ENCODE data around the gene HPN.

The HPN gene

DNA sequence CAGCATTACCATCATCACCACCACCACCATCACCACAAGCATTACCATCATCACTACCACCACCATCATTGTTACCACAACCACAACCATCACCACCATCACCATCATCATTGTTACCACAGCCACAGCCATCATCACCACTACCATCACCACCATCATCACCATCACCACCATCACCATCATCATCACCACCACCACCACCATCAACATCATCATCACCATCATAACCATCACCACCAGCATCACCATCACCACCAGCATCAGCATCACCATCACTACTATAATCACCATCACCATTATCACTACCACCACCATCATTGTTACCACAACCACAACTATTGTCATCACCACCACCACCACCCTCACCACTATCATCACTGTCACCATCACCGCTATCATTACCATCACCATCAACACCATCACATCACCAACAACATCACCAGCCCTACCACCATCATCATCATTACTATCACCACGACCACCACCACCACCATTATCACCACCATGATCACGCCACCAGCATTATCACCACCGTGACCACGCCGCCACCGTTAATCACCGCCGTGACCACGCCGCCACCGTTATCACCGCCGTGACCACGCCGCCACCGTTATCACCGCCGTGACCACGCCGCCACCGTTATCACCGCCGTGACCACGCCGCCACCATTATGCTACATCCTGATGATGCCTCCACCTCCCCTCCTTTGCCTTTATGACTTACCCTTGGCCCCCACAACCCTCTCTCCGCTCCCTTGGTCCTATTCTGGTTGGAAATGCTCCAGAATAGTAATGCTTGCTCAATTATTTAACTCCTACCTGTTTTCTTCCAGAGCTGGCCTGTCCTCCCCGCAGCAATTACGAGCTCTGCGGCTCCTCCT is 64.1 kb downstream of the HPN start:
- CTCF ChIA-PET: no interaction called here
- POLR2A ChIA-PET: no interaction called here
- TF ChIP-seq SUZ12 (IDR thresholded peaks at IDR 0.05): no peak
- no peak for TF ChIP-seq L3MBTL2 (conservative IDR thresholded peaks at IDR 0.05)
- TF ChIP-seq CTBP1 (IDR thresholded peaks at IDR 0.05; ENCODE audit: borderline replicate concordance): no peak
- TF ChIP-seq HDGF (IDR thresholded peaks at IDR 0.05; ENCODE audit: borderline replicate concordance): no peak
- no peak for TF ChIP-seq TARDBP (IDR thresholded peaks at IDR 0.05)
- TF ChIP-seq FOXK2 (IDR thresholded peaks at IDR 0.05): no peak
- no peak for TF ChIP-seq ARNT (IDR thresholded peaks at IDR 0.05)
- DNase-seq (ENCODE audit: extremely low spot score): no peak

DNA sequence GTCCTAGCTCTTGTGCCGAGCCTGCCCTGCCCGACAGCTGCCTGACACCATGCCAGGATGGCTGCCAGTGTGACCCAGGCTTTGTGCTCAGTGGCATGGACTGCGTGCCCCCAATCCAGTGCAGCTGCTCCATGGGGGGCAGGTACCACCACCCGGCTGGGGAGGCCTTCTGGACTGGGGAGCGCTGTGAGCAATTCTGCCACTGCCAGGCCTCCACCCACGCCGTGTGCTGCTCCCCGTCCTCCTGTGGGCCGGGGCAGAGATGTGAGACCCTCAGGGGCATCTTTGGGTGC is 64.7 kb downstream of the HPN start:
- ChIA-PET POLR2A (no interaction called here), CTCF (no interaction called here)
- no peak for TF ChIP-seq FOXA1 (IDR thresholded peaks at IDR 0.05)
- no peak for TF ChIP-seq HDGF (IDR thresholded peaks at IDR 0.05; ENCODE audit: borderline replicate concordance)
- no peak for TF ChIP-seq ARNT (IDR thresholded peaks at IDR 0.05)
- TF ChIP-seq NFRKB (IDR thresholded peaks at IDR 0.05): no peak
- no peak for TF ChIP-seq SP1 (IDR thresholded peaks at IDR 0.05)
- TF ChIP-seq FOXM1 (IDR thresholded peaks at IDR 0.05; ENCODE audit: borderline replicate concordance): no peak
- TF ChIP-seq ZNF384 (IDR thresholded peaks at IDR 0.05): no peak
- TF ChIP-seq, protein P1, sequence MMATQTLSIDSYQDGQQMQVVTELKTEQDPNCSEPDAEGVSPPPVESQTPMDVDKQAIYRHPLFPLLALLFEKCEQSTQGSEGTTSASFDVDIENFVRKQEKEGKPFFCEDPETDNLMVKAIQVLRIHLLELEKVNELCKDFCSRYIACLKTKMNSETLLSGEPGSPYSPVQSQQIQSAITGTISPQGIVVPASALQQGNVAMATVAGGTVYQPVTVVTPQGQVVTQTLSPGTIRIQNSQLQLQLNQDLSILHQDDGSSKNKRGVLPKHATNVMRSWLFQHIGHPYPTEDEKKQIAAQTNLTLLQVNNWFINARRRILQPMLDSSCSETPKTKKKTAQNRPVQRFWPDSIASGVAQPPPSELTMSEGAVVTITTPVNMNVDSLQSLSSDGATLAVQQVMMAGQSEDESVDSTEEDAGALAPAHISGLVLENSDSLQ (IDR thresholded peaks at IDR 0.05): no peak
- TF ChIP-seq CTBP1 (IDR thresholded peaks at IDR 0.05; ENCODE audit: borderline replicate concordance): no peak
- TF ChIP-seq BHLHE40 (IDR thresholded peaks at IDR 0.05; ENCODE audit: borderline replicate concordance): no peak
- no peak for TF ChIP-seq L3MBTL2 (conservative IDR thresholded peaks at IDR 0.05)
- TF ChIP-seq TARDBP (IDR thresholded peaks at IDR 0.05): no peak
- no peak for TF ChIP-seq ELF4 (IDR thresholded peaks at IDR 0.05)
- DNase-seq (ENCODE audit: extremely low spot score): no peak

DNA sequence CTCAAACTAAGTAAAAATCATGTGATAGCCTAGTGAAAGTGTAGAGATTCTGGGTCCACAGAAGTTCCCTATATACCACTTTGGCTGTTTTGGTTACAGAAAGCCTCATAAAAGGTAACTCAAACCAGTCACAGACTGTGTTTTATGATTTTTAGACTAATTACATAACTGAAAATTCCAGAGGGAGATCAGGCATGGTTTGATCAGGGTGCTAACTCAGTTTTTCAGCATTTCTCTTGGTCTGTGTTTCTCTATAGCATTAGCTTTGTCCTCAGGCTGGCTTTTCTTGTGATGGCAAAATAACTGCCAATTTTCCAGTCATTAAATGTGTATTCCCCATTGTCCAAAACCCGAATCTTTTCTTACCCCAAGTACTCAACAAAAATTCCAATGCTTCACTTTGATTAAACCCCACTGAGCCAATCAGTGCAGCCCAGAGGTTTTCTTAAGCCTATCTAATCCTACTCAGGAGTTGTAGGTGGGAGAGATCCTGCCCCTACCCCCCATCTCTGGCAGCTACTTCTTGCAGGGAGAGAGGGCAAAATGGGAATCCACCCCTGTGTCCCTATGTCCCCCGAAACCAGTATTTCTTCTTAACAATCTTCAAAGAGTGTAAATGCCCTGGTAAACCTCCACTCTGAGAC is 65.5 kb downstream of the HPN start:
- no peak for DNase-seq (ENCODE audit: extremely low spot score)
- CTCF ChIA-PET: no interaction called here
- POLR2A ChIA-PET: no interaction called here
- no peak for TF ChIP-seq CTBP1 (IDR thresholded peaks at IDR 0.05; ENCODE audit: borderline replicate concordance)

DNA sequence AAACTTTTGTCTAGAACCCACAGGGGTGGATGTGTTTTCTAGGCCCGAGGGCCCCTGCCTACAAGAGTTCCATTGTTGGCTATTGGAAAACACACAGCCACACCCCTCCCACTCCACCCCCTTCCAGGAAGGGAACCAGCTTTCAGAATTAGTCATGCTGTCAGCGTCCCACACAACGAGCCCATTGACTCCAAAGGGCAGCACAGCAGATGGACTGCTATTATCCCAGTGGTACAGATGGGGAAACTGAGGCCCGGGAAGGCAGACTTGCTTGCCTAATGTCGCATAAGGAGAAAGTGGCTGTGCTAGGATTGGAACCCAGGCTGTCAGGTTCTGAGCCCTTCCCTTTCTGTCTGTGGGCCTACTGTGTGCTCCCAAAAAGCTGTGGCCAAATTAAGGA is 66.0 kb downstream of the HPN start:
- no peak for DNase-seq (ENCODE audit: extremely low spot score)
- POLR2A ChIA-PET: no interaction called here
- CTCF ChIA-PET: interaction anchor here (0.6 kb wide), 1 partner anchor 41 kb away, joined by 3 read pairs; no protein-coding TSS in a partner anchor
- TF ChIP-seq ELF4 (IDR thresholded peaks at IDR 0.05) (no peak), SP1 (IDR thresholded peaks at IDR 0.05) (no peak), BHLHE40 (IDR thresholded peaks at IDR 0.05; ENCODE audit: borderline replicate concordance) (no peak), L3MBTL2 (conservative IDR thresholded peaks at IDR 0.05) (no peak), CTBP1 (IDR thresholded peaks at IDR 0.05; ENCODE audit: borderline replicate concordance) (no peak), SUZ12 (IDR thresholded peaks at IDR 0.05) (no peak), TARDBP (IDR thresholded peaks at IDR 0.05) (no peak)

DNA sequence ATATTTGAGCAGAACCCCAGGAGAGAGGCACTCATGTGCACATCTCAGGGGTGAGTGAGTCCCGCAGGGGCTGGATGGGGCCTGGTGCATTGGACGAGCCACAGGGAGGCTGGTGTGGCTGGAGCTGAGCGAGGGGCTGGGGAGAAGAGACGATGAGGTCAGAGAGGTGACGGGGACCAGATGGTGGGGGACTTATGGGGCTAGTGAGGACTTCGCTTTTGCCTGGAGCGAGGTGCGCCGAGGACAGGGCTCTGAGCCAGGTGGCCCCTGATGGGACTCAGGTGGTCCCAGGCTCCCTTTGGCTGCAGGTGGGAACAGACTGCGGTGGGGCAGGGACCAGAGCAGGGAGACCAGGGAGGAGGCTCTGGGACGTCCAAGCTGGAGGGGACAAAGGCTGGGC is 67.2 kb downstream of the HPN start:
- no peak for TF ChIP-seq TARDBP (IDR thresholded peaks at IDR 0.05)
- no peak for TF ChIP-seq FOXM1 (IDR thresholded peaks at IDR 0.05; ENCODE audit: borderline replicate concordance)
- no peak for TF ChIP-seq SP1 (IDR thresholded peaks at IDR 0.05)
- TF ChIP-seq HDGF (IDR thresholded peaks at IDR 0.05; ENCODE audit: borderline replicate concordance): no peak
- no peak for TF ChIP-seq BHLHE40 (IDR thresholded peaks at IDR 0.05; ENCODE audit: borderline replicate concordance)
- TF ChIP-seq FOXK2 (IDR thresholded peaks at IDR 0.05): no peak
- TF ChIP-seq LEF1 (IDR thresholded peaks at IDR 0.05; ENCODE audit: borderline replicate concordance): no peak
- no peak for TF ChIP-seq ELF4 (IDR thresholded peaks at IDR 0.05)
- TF ChIP-seq CTBP1 (IDR thresholded peaks at IDR 0.05; ENCODE audit: borderline replicate concordance): no peak
- CTCF ChIA-PET: no interaction called here
- no peak for DNase-seq (ENCODE audit: extremely low spot score)
- POLR2A ChIA-PET: no interaction called here

DNA sequence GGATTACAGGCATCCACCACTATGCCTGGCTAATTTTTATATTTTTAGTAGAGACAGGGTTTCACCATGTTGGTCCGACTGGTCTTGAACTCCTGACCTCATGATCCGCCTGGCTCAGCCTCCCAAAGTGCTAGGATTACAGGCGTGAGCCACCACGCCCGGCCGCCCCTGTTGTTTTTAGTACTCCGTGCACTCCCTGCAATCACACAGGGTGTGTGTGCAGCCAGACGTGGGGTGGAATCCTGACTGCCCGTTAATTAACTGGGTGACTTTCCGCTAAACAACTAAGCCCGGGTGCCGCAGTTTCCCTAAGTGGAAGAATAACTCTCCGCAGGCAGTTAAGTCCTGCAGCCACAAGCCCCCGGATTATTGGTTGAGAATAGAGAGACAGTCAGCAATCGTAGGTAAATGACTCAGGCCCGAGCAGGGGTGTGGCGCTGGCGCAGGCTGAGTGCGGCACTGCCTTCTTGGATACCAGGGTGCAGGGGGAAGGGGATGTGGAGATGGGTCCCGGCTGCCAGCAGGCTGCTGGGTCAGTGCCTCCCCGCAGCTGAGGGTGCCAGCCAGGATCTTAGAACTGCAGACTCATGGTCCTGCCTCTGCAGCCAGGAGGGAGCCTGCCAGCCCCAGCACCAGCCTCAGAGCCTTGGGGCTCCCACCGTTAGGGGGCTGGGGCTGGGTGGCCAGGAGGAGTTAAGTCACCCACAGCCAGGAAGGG is 68.0 kb downstream of the HPN start:
- CTCF ChIA-PET: no interaction called here
- POLR2A ChIA-PET: no interaction called here
- no peak for DNase-seq (ENCODE audit: extremely low spot score)
- no peak for TF ChIP-seq FOXK2 (IDR thresholded peaks at IDR 0.05)
- no peak for TF ChIP-seq HDGF (IDR thresholded peaks at IDR 0.05; ENCODE audit: borderline replicate concordance)
- TF ChIP-seq, protein P1 (IDR thresholded peaks at IDR 0.05): no peak
- TF ChIP-seq L3MBTL2 (conservative IDR thresholded peaks at IDR 0.05): no peak
- no peak for TF ChIP-seq TARDBP (IDR thresholded peaks at IDR 0.05)

DNA sequence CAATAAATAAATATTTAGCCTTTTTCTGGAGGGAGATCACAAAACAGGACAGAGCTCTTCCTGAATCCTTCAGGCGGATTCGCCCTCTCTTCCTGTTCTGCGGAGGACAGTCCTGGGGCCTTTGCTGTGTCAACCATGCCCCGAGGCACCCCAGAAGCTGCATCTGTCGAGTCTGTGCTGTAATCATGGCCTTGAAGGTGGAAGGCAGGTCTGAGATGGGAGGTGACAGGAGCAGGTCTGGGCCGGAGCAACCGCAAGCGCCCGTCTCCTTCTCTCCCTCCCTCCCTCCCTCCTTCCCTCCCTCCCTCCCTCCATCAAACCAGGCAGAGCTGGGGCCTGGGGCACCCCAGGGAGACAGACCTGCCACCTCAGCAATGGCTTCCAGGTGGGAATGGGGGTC is 69.5 kb downstream of the HPN start:
- DNase-seq (ENCODE audit: extremely low spot score): no peak
- TF ChIP-seq SP1 (IDR thresholded peaks at IDR 0.05) (no peak), FOXA1 (IDR thresholded peaks at IDR 0.05) (no peak), SUZ12 (IDR thresholded peaks at IDR 0.05) (no peak), L3MBTL2 (conservative IDR thresholded peaks at IDR 0.05) (no peak), BHLHE40 (IDR thresholded peaks at IDR 0.05; ENCODE audit: borderline replicate concordance) (no peak), FOXK2 (IDR thresholded peaks at IDR 0.05) (no peak), NFRKB (IDR thresholded peaks at IDR 0.05) (no peak), HDGF (IDR thresholded peaks at IDR 0.05; ENCODE audit: borderline replicate concordance) (no peak), CTBP1 (IDR thresholded peaks at IDR 0.05; ENCODE audit: borderline replicate concordance) (no peak), LEF1 (IDR thresholded peaks at IDR 0.05; ENCODE audit: borderline replicate concordance) (no peak), TARDBP (IDR thresholded peaks at IDR 0.05) (no peak), FOXM1 (IDR thresholded peaks at IDR 0.05; ENCODE audit: borderline replicate concordance) (no peak), ZNF384 (IDR thresholded peaks at IDR 0.05) (no peak), ELF4 (IDR thresholded peaks at IDR 0.05) (no peak), ARNT (IDR thresholded peaks at IDR 0.05) (no peak)
- ChIA-PET CTCF (no interaction called here), POLR2A (interaction anchor here (0.8 kb wide), 1 partner anchor 14 kb away, joined by 8 read pairs; no protein-coding TSS in a partner anchor)

Data from HEK293T (cell line).